HG03095 (cell line): ENCODE results near the gene NAA10.

Source experiments
- ATAC-seq: cut with Tn5 transposase; IDR thresholded peaks from one replicate; pipeline ENCODE4 v1.9.1; 2021; ENCODE audit warnings: moderate library complexity; ENCODE audit not compliant: unreplicated experiment

Gene NAA10

DNA sequence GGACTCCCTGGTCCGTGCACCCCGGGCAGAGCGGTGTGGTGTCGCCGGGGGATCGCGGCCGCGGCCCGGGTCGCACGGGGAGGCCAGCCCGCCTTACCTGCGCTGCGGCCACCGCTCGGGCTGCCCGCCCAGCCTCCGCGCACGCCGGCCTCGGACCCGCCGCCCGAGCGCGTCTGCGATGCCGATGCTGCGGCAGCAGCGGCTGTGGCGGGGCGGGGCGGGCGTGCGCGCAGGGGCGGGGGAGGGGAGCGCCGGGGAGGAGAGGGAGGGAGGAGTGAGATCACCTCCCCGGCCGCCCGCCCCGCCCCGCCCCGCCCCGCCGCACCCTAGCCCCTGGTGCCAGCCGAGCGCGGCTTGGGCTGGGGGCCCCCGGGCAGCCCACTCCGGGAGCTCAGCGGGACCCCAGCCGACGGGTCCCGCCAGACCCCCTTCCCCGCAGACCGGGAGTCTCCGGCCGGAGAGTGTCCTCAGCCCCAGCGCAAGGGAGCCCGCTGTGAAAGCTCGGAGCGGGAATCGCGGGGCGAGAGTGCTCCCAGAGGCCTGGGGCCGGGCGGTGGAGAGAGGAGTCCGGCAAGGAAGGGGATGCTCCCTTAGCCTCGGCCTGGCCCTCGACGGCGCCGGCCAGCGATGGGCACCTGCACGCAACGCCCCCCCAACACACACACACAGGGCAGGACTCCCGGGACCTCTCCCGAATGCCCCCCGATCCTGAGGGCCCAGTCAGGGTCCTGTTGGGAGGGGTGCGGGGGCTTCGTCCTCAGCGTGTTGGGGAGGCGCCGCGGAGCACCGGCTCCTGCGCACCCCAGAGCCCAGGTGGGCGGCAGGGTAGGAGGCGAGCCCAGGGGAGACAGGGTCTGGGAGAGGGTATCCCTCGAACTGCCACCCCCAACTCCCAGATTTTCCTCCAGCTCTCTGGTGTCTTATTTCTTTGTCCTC is 48.6 kb downstream of the NAA10 start, which contains the start of gene L1CAM:
Gene L1CAM, minus strand, starts transcription at position 206 of the 936 bp plus-strand sequence. CDS start 10,337 bp downstream, outside the sequence.
- no peak for ATAC-seq

DNA sequence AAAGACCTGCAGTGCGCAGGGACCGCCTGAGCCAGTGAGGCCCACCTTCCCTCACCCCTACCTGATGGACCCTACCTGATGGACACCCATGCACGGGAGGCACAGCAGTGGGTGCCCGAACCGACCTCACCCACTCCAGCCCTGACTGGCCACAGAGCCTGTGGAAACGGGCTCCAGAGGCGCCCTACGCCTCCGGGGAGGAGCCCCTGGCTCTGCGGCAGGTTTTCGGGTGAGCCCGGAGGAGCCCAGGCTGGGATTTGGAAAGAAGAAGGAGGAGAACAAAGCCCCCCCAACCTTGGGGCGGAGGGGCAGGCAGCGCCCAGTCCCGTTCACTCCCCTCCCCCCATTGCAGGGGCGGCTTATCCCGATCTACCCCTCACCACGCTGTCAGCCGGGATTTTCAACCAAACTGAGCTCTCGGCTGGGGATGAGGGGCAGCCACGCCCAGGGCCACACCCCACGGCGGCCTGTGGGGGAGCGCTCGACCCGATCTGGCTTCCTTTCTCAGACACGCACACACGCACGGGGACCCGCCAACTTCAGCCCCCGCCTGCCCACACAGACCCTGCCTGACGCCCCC is 49.5 kb downstream of the NAA10 start:
- ATAC-seq: no peak

DNA sequence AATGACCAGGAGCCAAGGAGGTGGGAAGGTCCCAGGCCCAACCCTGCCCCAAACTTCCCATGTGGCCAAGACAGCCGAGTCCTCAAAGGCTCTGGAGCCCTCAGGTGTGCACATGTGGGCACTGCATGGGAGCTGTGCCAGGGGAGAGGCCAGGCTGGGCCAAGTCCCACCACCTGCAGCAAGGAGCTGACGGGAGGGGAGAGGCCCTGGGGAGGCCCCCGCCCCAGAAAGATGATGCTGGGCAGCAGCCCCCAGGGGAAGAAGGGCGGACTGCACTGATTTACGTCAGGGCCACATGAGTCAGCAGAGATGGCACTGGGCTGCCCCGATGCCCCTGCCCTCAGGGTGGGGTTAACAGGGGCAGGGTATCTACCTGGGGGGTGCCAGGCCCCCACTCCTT is 50.2 kb downstream of the NAA10 start:
- ATAC-seq: no peak

DNA sequence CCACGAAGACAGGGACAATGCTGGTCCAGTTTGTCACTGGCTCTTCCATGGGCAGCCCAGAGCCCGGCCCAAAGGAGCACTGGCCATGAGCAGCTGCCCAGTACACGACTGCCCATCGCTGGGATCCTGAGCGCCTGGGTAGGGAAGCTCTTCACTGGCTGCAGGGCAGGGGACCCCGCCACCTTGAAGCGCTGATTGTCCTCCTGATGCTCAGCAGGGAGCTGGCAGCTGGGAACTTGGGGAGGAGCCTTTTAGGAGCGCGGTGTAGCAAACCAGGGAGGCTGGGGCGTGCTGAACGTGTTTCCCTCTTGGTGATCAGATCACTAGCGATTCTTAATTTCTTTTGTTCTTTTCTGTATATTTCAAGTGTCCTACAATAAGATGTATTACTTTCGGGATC is 50.7 kb downstream of the NAA10 start:
- ATAC-seq: no peak

DNA sequence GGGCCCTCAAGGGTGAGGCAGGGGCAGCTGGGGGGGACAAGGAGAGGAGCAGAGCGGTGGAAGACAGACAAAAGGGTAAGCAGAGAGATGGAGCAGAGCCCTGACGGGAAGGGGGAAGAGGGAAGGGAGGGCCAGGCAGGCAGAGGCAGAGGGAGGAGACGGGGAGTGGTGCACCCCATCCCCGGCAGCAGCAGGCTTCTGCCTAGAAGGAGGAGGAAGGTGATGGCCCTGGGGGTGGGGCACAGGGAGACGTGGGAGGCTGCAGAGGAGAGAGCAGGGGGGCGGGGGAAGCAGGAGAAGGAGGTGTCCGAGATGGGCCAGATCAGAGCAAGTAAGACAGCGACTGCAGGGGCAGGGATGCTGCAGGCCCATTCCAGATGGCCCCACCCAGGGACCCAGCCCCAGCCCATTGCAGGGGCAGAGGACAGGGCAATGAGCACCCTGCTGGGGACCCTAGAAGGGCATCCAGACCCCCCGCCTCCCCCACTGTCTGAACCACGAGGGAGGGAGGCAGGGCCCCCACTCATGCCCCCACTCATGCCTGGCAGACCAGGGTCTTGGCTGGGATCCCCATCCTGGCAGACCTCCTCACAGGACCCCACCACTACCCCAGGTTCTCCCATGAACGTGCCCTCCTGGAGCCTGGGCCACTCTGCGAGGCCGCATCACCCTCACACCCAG is 51.5 kb downstream of the NAA10 start:
- ATAC-seq: no peak

DNA sequence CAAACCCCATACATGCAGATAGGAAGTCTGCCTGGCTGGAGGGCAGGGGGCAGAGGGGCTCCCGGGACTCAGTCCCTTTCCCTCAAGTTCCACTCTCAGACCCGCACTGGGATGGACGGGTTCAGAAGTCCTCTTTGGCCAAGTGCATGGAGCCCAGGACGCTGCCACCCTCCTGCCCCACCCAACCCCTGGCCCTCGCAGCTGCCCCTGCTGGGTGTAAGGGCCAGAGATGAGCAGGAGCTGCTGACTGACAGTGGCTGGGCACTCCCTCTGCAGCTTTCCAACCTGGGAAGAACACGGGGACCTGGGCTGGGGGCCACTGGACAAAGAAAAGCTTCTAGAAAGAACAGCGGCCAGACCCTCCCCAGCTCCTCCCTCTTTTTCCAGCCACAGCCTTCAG is 52.3 kb downstream of the NAA10 start:
- no peak for ATAC-seq

DNA sequence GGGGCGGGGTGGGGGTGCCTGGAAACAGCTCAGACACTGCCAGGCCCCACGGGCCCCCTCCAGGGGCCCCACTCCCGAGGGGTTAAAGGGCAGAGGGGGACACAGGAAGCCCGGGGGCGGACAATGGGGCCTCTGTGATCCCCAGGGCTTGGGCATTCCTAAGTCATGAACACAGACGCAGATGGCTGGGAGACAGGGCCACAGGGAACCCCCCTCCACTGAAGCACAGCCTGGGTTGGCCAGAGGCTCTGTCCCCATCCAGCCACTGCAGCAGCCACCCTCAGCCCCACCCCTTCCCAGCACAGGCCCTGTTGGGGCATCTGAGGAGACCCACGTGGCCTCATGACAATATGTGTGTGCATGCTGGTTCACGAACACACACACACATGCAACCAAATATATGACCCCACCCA is 52.7 kb downstream of the NAA10 start:
- no peak for ATAC-seq

DNA sequence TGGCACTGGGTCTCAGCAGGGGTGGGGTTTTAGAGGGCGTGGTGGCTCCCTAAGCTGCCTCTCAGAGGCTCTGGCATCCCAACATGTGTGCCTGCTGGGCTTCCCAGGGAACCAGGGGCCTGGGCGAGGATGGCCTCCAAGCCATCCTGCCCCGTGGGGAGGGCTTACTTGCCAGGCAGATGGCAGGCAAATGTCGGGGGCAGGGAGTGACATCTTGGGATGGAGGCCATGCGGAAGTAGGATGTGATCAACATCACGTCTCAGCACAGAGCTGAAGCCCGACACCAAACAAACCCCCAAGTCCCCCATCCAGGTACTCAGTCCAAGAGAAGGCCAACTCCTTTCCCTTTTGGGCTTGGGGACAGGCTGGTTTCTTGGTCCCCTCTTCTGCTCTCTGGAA is 53.6 kb downstream of the NAA10 start:
- no peak for ATAC-seq

DNA sequence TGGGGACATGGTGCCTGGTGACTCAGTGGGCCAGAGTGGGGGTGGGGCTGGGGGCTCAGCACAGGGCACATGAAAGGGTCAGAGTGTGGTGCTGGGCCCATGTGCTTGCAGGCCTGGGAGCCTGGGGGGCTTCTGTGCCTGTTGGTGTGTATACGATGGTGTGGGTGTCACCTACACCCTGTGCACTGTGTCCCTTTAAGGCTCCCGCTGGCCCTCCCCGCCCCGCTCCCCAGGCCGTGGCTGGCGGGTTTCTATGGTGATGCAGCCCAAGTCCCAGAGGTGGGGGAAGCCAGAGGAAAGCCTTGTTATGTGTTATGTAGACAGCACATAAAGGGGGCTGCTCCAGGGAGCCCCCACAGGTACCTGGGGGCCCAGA is 54.4 kb downstream of the NAA10 start:
- ATAC-seq: no peak

DNA sequence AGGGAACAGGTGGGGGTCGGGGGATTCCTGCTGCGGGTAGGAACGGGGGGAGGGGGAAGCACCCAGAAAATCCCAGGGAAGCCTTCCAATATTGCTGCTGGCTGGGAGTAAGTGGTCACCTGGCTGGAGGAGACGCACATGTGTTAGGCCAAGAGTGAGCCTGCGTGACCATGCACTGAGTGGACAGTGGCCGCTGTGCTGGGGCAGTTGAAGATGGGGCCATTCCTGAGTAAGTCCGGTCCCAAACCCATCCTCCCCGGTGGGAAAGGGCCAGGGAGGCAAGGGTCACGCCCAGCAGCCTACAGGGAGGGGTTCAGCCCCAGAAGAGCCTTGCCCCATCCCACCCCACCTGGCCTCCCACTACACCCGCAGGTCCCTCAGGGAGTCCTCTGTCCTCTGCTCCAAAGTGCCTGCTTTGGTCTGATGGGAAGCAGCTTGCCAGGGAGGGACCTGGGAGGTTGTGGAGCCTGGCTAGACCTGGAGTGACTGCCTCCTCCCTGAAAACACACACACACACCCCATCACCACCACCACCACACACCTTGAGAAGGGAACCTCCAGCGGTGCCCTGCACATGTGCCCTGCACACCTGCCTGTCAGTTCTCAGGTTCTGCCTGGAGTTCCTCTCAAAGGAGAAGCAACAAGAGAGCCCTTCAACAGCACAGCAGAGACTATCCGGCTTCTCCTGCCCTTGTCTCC is 54.9 kb downstream of the NAA10 start:
- no peak for ATAC-seq
